ENCODE measurements around the gene BMP7.
A peak's percentile ranks its signal among the peaks of the same experiment; 100 is the strongest.
"Not testable (repeated sequence)": the region's sequence is repeated elsewhere in the genome, so short reads cannot be mapped to it uniquely, and the experiment has no call there.

BMP7 gene

GRCh38 chr20:57209413-57209812, 57.0 kb downstream of the BMP7 start:
- no peak for DNase-seq

- peak; percentile 57 for DNase-seq
Measured at GRCh38 chr20:57208198-57208597, 58.2 kb downstream of the BMP7 start.

- no peak for DNase-seq
Measured at GRCh38 chr20:57207251-57207650, 59.2 kb downstream of the BMP7 start.

GRCh38 chr20:57205606-57206219, 60.7 kb downstream of the BMP7 start:
- DNase-seq: no peak

- DNase-seq: no peak
Measured at GRCh38 chr20:57203986-57204385, 62.5 kb downstream of the BMP7 start.

- DNase-seq: no peak
Measured at GRCh38 chr20:57203204-57203603, 63.2 kb downstream of the BMP7 start.

GRCh38 chr20:57202309-57202708, 64.1 kb downstream of the BMP7 start:
- DNase-seq: no peak

- DNase-seq: no peak
Measured at GRCh38 chr20:57200882-57201695, 65.4 kb downstream of the BMP7 start.

GRCh38 chr20:57199656-57200405, 66.6 kb downstream of the BMP7 start:
- DNase-seq: no peak

GRCh38 chr20:57198132-57199072, 68.0 kb downstream of the BMP7 start:
- no peak for DNase-seq

GRCh38 chr20:57197352-57198131, 68.9 kb downstream of the BMP7 start:
- no peak for DNase-seq

GRCh38 chr20:57195469-57196100, 70.9 kb downstream of the BMP7 start:
- no peak for DNase-seq

- DNase-seq: no peak
Measured at GRCh38 chr20:57195023-57195422, 71.4 kb downstream of the BMP7 start.

- DNase-seq: no peak
Measured at GRCh38 chr20:57194154-57194553, 72.3 kb downstream of the BMP7 start.

- DNase-seq: no peak
Measured at GRCh38 chr20:57193094-57193493, 73.3 kb downstream of the BMP7 start.

- DNase-seq: no peak
Measured at GRCh38 chr20:57192311-57192710, 74.1 kb downstream of the BMP7 start.

- DNase-seq: not testable (repeated sequence)
Measured at GRCh38 chr20:57191265-57191638, 75.2 kb downstream of the BMP7 start.

GRCh38 chr20:57190536-57191264, 75.7 kb downstream of the BMP7 start:
- DNase-seq: no peak

GRCh38 chr20:57189713-57190112, 76.7 kb downstream of the BMP7 start:
- no peak for DNase-seq

GRCh38 chr20:57188576-57189079, 77.8 kb downstream of the BMP7 start:
- DNase-seq: no peak

All from OCI-M1 (cell line).